HEK293 (cell line): ENCODE results near the gene LMBR1.

Source experiments
- CTCF ChIA-PET: fragments of 350-600 bp; formaldehyde crosslinking; extraction: SDS; loops from one replicate; lab custom pipeline; 2021; ENCODE audit warnings: antibody characterized with exemption; lab: Yijun Ruan, JAX
- POLR2A ChIA-PET: fragments of 300-600 bp; formaldehyde crosslinking; extraction: SDS; loops from one replicate; lab custom pipeline; 2020; ENCODE audit warnings: antibody characterized with exemption, inconsistent platforms; lab: Yijun Ruan, JAX
- H3K27ac ChIP-seq: fragments of 200-500 bp; sonication (Bioruptor generic); 2 replicates; pipeline ENCODE4 v1.5.1; 2014; ENCODE audit warnings: low read depth, low read length, control low read depth, inconsistent platforms; ENCODE audit errors: extremely low read depth
- H3K36me3 ChIP-seq, 2 experiments: fragments of 200-500 bp in 1 of 2; sonication (Bioruptor generic) in 1 of 2; 1 replicate in 1 of 2; 2 replicates in 1 of 2; pipeline ENCODE4 v1.5.1; 2014 to 2017; ENCODE audit warnings: inconsistent platforms in 2 of 2, low read length in 2 of 2; ENCODE audit not compliant: control insufficient read depth in 2 of 2, insufficient read depth in 1 of 2
- H3K4me1 ChIP-seq: fragments of 200-500 bp; sonication (Bioruptor generic); 2 replicates; pipeline ENCODE4 v1.5.1; 2014; ENCODE audit warnings: mild to moderate bottlenecking, low read length, inconsistent platforms; ENCODE audit not compliant: control insufficient read depth, insufficient read depth
- H3K4me3 ChIP-seq: 2 replicates; pipeline ENCODE4 v1.5.1; 2011; ENCODE audit warnings: low read depth, mild to moderate bottlenecking, control low read depth, low read length, moderate library complexity
- H3K9me3 ChIP-seq: fragments of 200-500 bp; sonication (Bioruptor generic); 2 replicates; pipeline ENCODE4 v1.5.1; 2014; ENCODE audit warnings: low read depth, low read length, inconsistent platforms; ENCODE audit not compliant: control insufficient read depth, insufficient read depth
- BCL11B ChIP-seq: fragments of 450-650 bp; formaldehyde crosslinking; IDR thresholded peaks from 2 replicates; pipeline ENCODE4 v1.5.1; 2016; ENCODE audit warnings: low read depth, missing biosample characterization, missing genetic modification characterization
- GLI2 ChIP-seq: fragments of 450-650 bp; formaldehyde crosslinking; IDR thresholded peaks from 2 replicates; pipeline ENCODE4; 2017; ENCODE audit warnings: missing biosample characterization, missing genetic modification characterization, low read depth, borderline replicate concordance
- ZBTB11 ChIP-seq: fragments of 450-650 bp; formaldehyde crosslinking; conservative IDR thresholded peaks from 2 replicates; pipeline ENCODE4 v1.5.1; 2016; ENCODE audit warnings: low read depth, missing biosample characterization, missing genetic modification characterization
- ZBTB20 ChIP-seq: fragments of 450-650 bp; formaldehyde crosslinking; IDR thresholded peaks from 2 replicates; pipeline ENCODE4 v1.5.1; 2016; ENCODE audit warnings: missing biosample characterization, missing genetic modification characterization
- ZNF133 ChIP-seq: fragments of 450-650 bp; formaldehyde crosslinking; IDR thresholded peaks from 2 replicates; pipeline ENCODE4 v1.5.1; 2016; ENCODE audit warnings: missing biosample characterization, missing genetic modification characterization
- ZNF140 ChIP-seq: fragments of 450-650 bp; formaldehyde crosslinking; IDR thresholded peaks from 2 replicates; pipeline ENCODE4 v1.5.1; 2016; ENCODE audit warnings: missing biosample characterization, missing genetic modification characterization
- ZNF311 ChIP-seq: fragments of 450-650 bp; formaldehyde crosslinking; IDR thresholded peaks from 2 replicates; pipeline ENCODE4 v1.5.1; 2017; ENCODE audit warnings: missing biosample characterization, missing genetic modification characterization, borderline replicate concordance
- ZNF350 ChIP-seq: fragments of 450-650 bp; formaldehyde crosslinking; IDR thresholded peaks from 2 replicates; pipeline ENCODE4 v1.5.0; 2017; ENCODE audit warnings: missing biosample characterization, mild to moderate bottlenecking, missing genetic modification characterization
- ZNF530 ChIP-seq: fragments of 450-650 bp; formaldehyde crosslinking; IDR thresholded peaks from 2 replicates; pipeline ENCODE4 v1.5.1; 2016; ENCODE audit warnings: low read depth, missing biosample characterization, missing genetic modification characterization
- ZNF549 ChIP-seq: fragments of 450-650 bp; IDR thresholded peaks from 2 replicates; pipeline ENCODE4 v1.5.1; 2018; ENCODE audit warnings: missing biosample characterization, missing genetic modification characterization, mild to moderate bottlenecking, inconsistent platforms, moderate library complexity
- ZNF654 ChIP-seq: fragments of 450-650 bp; formaldehyde crosslinking; IDR thresholded peaks from 2 replicates; pipeline ENCODE4 v1.5.1; 2016; ENCODE audit warnings: low read depth, missing biosample characterization, missing genetic modification characterization
- ZNF76 ChIP-seq: fragments of 450-650 bp; formaldehyde crosslinking; IDR thresholded peaks from 2 replicates; pipeline ENCODE4; 2016; ENCODE audit warnings: low read depth, missing biosample characterization, missing genetic modification characterization, borderline replicate concordance
- ZNF792 ChIP-seq: fragments of 450-650 bp; formaldehyde crosslinking; IDR thresholded peaks from 2 replicates; pipeline ENCODE4 v1.5.1; 2016; ENCODE audit warnings: missing biosample characterization, missing genetic modification characterization
- ZSCAN23 ChIP-seq: fragments of 450-650 bp; formaldehyde crosslinking; IDR thresholded peaks from 2 replicates; pipeline ENCODE4 v1.5.1; 2016; ENCODE audit warnings: missing biosample characterization, missing genetic modification characterization
- TF ChIP-seq, protein P1 (sequence below): sonication (generic); formaldehyde crosslinking; IDR thresholded peaks from 2 replicates; pipeline ENCODE4 v1.8.1; 2022; ENCODE audit warnings: mild to moderate bottlenecking, moderate library complexity, missing genetic modification reagents

Gene LMBR1

DNA sequence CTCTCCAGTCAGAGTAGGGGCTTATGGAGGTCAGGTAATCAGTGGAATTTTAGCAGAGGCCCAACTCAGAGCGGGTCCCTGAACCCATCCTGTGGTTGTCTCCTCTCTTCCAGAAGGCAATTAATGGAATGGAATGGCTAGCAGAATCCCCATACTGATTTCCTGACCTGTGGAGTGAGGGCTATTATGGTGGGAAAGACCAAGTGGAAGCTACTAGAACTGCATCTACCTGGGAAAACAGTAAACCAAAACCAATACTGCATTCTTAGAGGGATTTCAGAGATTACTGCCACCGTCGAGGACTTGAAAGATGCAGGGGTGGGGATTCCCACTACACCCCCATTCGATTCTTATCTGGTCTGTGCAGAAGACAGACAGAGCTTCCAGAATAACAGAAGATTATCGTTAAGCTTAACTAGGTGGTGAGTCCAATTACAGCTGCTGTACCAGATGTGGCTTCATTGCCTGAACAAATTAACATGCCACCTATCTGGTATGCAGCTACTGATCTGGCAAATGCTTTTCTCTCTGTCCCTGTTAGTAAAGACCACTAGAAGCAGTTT is 73.2 kb downstream of the LMBR1 start:
- no peaks in the 10 kb centered on the region for H3K4me1 ChIP-seq
- no peaks in the 10 kb centered on the region for H3K9me3 ChIP-seq
- H3K4me3 ChIP-seq: no peak overlapping the region
- TF ChIP-seq ZNF350 (tag by site-specific recombination) (no peak), ZNF311 (tag by site-specific recombination) (no peak), ZNF140 (tag by site-specific recombination) (no peak), ZNF792 (tag by site-specific recombination) (no peak), ZBTB11 (tag by site-specific recombination) (no peak), ZBTB20 (tag by site-specific recombination) (no peak), ZSCAN23 (tag by site-specific recombination) (no peak), ZNF76 (tag by site-specific recombination) (no peak)
- TF ChIP-seq, protein P1, sequence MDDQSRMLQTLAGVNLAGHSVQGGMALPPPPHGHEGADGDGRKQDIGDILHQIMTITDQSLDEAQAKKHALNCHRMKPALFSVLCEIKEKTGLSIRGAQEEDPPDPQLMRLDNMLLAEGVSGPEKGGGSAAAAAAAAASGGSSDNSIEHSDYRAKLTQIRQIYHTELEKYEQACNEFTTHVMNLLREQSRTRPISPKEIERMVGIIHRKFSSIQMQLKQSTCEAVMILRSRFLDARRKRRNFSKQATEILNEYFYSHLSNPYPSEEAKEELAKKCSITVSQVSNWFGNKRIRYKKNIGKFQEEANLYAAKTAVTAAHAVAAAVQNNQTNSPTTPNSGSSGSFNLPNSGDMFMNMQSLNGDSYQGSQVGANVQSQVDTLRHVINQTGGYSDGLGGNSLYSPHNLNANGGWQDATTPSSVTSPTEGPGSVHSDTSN (CRISPR knock-in tag): no peak
- CTCF ChIA-PET: interaction anchor here (0.6 to 1.7 kb wide), 4 partner anchors 27 to 309 kb away, joined by 3 to 5 read pairs (median 4); no protein-coding TSS in a partner anchor
- H3K27ac ChIP-seq: no peak overlapping the region
- peaks cover 0 to 14% of the 10 kb centered on the region in 2 experiments; a peak in 2 of 3 replicates for H3K36me3 ChIP-seq
- POLR2A ChIA-PET: no interaction called here

DNA sequence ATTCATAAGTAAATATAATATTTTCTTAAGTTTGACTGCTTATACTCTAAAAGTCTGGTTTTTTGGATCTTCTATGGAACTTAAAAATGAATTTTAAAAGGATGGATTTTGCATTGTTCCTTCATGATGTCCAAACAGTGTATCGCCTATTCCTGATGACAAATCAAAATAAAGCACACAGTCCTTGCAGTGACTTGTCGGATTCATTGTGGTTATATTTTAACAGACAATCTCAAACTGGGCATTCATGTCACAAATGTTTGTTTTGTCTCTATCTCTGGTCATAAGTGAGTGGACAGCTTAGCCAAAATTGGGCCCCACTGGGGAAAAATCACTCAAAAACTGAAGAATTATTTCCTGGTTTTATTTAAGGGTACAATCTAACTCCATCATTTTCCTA is 74.8 kb downstream of the LMBR1 start:
- Histone ChIP-seq H3K27ac (no peak overlapping the region), H3K4me1 (no peaks in the 10 kb centered on the region), H3K9me3 (no peaks in the 10 kb centered on the region), H3K4me3 (no peak overlapping the region), H3K36me3 (peaks cover 0 to 16% of the 10 kb centered on the region in 2 experiments; a peak in 2 of 3 replicates)
- ChIA-PET POLR2A (no interaction called here), CTCF (interaction anchor here (0.6 to 1.2 kb wide), 2 partner anchors 9 to 21 kb away, joined by 3 to 4 read pairs; no protein-coding TSS in a partner anchor)
- TF ChIP-seq BCL11B (no peak), GLI2 (tag by site-specific recombination) (no peak), ZNF549 (no peak)

DNA sequence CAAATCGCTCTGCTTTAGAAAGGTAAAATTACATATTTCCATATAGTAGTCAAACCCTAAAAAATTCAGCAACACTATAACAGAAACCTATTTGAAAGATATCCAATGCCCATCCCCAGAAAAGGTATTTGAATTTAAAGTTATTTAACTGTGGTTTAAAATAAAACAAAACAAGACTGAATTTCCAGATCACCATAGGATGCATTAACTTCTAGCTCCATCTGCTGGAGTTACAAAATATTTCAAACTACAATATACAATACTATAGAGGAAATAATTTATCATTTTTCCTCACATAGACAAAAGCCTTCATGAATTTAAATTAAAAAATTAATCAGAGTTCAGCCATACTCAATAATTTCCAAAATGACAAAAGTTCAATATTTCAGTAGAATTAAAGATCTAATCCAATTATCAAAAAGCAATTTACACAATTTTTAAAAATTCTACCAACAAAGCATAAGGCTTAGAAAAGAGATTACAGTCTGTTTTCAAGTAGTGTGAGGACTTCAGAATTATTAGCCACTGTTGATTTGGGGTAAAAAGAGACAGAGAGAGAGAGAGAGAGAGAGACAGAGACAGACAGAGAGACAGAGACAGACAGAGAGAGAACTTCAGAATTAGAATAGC is 75.9 kb downstream of the LMBR1 start:
- TF ChIP-seq ZNF530 (tag by site-specific recombination) (no peak), ZNF133 (tag by site-specific recombination) (no peak), ZNF654 (tag by site-specific recombination) (peak; percentile 49)
- POLR2A ChIA-PET: no interaction called here
- Histone ChIP-seq H3K4me3 (no peak overlapping the region), H3K4me1 (no peaks in the 10 kb centered on the region), H3K27ac (no peak overlapping the region), H3K36me3 (peaks cover 0 to 26% of the 10 kb centered on the region in 2 experiments; a peak in 2 of 3 replicates), H3K9me3 (no peaks in the 10 kb centered on the region)
- CTCF ChIA-PET: interaction anchor here (0.6 to 1.9 kb wide), 6 partner anchors 18 to 1019 kb away, joined by 3 to 9 read pairs (median 4); partner anchors contain the start of gene SHH
